ENCODE measurements around the gene RBBP8NL.

The RBBP8NL gene

GRCh38 chr20:62417981-62418708 lies 9.2 kb downstream of the RBBP8NL start:
- in situ Hi-C loops (cut with MboI; ENCODE audit: low pct_unique_long_range_greater_than_20kb, low sequenced_read_pairs, unreplicated experiment): no loop called here

DNA sequence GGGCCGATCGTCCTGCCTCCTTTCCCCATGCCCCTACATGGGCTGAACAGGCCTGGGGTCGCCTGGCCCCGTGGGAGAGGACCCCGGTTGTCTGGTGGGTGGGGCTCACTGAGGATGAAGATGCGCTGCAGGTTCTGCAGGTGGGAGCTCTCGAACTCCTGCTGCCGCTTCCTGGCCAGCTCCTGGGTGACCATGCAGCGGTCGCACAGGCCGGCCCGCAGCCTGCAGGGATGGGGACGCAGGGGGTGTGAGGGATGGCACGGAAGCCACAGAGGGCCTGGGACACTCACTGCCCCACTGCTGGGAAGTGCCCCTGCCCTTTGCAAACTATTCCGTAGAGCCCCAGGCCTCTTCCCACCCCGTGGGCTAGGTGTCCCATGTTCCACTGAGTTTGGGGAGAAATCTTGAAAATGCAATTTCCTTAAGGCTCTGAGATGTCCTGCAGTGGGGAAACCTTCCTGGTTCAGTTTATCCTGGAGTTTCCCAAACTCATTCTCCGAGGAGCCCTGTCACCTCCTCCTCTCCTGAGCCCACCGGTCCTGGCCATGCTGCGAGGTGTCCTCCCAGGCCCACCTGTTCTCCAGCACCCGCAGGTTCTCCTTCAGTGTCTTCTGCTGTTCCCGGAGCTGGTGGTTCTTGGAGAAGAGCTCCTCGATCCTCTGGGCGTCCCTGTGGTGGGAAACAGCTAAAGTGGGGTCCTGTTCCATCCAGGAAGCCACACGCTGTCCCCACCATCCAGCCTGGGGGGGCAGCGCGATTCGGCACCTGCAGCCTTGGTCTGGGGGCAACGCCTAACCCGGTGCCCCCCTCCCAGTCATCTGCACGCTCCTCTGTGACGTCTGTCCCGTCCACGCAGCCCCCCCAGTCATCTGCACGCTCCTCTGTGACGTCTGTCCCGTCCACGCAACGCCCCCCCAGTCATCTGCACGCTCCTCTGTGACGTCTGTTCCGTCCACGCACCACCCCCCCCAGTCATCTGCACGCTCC lies 10.4 kb downstream of the RBBP8NL start:
- TF ChIP-seq CTCF (IDR thresholded peaks at IDR 0.05; ENCODE audit: extremely low read depth, insufficient read depth, missing control alignments): no peak
- in situ Hi-C loops (cut with MboI; ENCODE audit: low pct_unique_long_range_greater_than_20kb, low sequenced_read_pairs, unreplicated experiment): no loop called here

More at GRCh38 chr20:62417981-62418708, 9.2 kb downstream of the RBBP8NL start:
- no peak for DNase-seq (ENCODE audit: low spot score)
- TF ChIP-seq CTCF (IDR thresholded peaks at IDR 0.05; ENCODE audit: extremely low read depth, insufficient read depth, missing control alignments): no peak

GRCh38 chr20:62415354-62416111 lies 11.8 kb downstream of the RBBP8NL start:
- no peak for DNase-seq (ENCODE audit: low spot score)
- no peak for TF ChIP-seq CTCF (IDR thresholded peaks at IDR 0.05; ENCODE audit: extremely low read depth, insufficient read depth, missing control alignments)
- in situ Hi-C loops (cut with MboI; ENCODE audit: low pct_unique_long_range_greater_than_20kb, low sequenced_read_pairs, unreplicated experiment): no loop called here

More for the DNA sequence above, 10.4 kb downstream of the RBBP8NL start:
- DNase-seq (ENCODE audit: low spot score): no peak

DNA sequence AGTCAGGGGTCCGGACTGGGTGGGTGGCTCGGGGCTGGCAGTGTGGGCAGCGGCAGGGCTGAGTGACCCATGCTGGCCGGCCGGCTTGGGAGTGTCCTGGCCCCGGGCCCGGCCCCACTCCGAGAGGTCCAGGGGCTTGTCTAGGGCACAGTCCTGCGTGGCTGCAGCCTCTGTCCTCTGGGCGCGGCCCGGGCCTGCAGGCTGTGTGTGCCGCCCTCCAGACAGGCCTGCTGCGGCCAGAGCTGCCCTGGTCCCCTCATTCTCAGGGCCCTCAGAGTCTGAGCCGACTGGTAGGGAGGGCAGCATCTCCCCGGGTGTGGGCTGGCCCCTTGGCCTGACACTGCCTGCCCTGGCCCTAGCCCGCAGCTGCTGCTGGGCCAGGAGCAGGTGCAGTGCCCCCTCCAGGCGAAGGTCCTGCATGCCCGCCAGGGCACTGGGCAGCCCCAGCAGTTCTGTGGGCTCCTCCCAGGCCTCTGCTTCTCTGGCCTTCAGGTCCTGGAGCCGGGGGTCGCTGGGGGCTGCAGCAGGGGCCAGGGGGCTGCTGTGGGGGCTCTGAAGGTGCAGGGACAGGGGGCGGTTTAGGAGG lies 13.3 kb downstream of the RBBP8NL start:
- no peak for DNase-seq (ENCODE audit: low spot score)
- TF ChIP-seq CTCF (IDR thresholded peaks at IDR 0.05; ENCODE audit: extremely low read depth, insufficient read depth, missing control alignments): no peak
- in situ Hi-C loops (cut with MboI; ENCODE audit: low pct_unique_long_range_greater_than_20kb, low sequenced_read_pairs, unreplicated experiment): no loop called here

GRCh38 chr20:62413025-62413570 lies 14.2 kb downstream of the RBBP8NL start:
- TF ChIP-seq CTCF (IDR thresholded peaks at IDR 0.05; ENCODE audit: extremely low read depth, insufficient read depth, missing control alignments): no peak
- in situ Hi-C loops (cut with MboI; ENCODE audit: low pct_unique_long_range_greater_than_20kb, low sequenced_read_pairs, unreplicated experiment): no loop called here
- DNase-seq (ENCODE audit: low spot score): no peak
